A673 (cell line): ENCODE results near the gene ZC3H7B. TPM values are rescaled to one million over a fixed set of nuclear protein-coding genes. Genes with fewer than 3 reads are reported as not detected.

ENCODE experiments used
- Bru-seq: library from RNA; stranded (reverse); fragments of 400-500 nt; gene quantifications from one replicate; lab custom pipeline; 2021; lab: Mats Ljungman, UMichigan
- BruChase-seq, 2 experiments: library from RNA; stranded (reverse); fragments of 400-500 nt; gene quantifications; one replicate each; lab custom pipeline; 2021; lab: Mats Ljungman, UMichigan
- BruUV-seq: library from RNA; stranded (reverse); fragments of 400-500 nt; replicated peaks from 2 replicates; lab custom pipeline; 2021; lab: Mats Ljungman, UMichigan
- CTCF ChIA-PET: fragments of 300-600 bp; sonication (Branson Sonifier 250); formaldehyde crosslinking; loops from one replicate; lab custom pipeline; 2022; ENCODE audit warnings: antibody characterized with exemption; lab: Charles Lee
- POLR2A ChIA-PET: fragments of 300-600 bp; sonication (Branson Sonifier 250); formaldehyde crosslinking; loops from one replicate; lab custom pipeline; 2022; ENCODE audit warnings: antibody characterized with exemption; ENCODE audit not compliant: low non-redundant PET; lab: Charles Lee
- DNase-seq: peaks from one replicate; pipeline ENCODE4 v3.0.0-alpha.2; 2015; ENCODE audit warnings: low spot score
- H3K27ac ChIP-seq: fragments of 200-600 bp; sonication (generic); 2 replicates; pipeline ENCODE4 v1.5.1; 2016; ENCODE audit warnings: mixed run types, low read depth, mild to moderate bottlenecking, mixed read lengths, antibody characterized with exemption, low read length; ENCODE audit not compliant: poor library complexity, severe bottlenecking
- H3K27me3 ChIP-seq: fragments of 200-600 bp; sonication (generic); replicated peaks from 2 replicates; pipeline ENCODE4 v1.6.1; 2017; ENCODE audit warnings: mixed run types, low read depth, mild to moderate bottlenecking, mixed read lengths, antibody characterized with exemption, low read length; ENCODE audit not compliant: insufficient read depth, poor library complexity
- H3K36me3 ChIP-seq: fragments of 200-600 bp; sonication (generic); 2 replicates; pipeline ENCODE4 v1.6.1; 2016; ENCODE audit warnings: mixed run types, mild to moderate bottlenecking, mixed read lengths, antibody characterized with exemption, low read length; ENCODE audit not compliant: insufficient read depth, poor library complexity, severe bottlenecking
- H3K4me1 ChIP-seq: fragments of 200-600 bp; sonication (generic); 2 replicates; pipeline ENCODE4 v1.6.1; 2017; ENCODE audit warnings: mixed run types, mild to moderate bottlenecking, mixed read lengths, antibody characterized with exemption, low read length; ENCODE audit not compliant: insufficient read depth, poor library complexity, severe bottlenecking
- H3K4me3 ChIP-seq: fragments of 200-600 bp; sonication (generic); 2 replicates; pipeline ENCODE4 v1.5.1; 2016; ENCODE audit warnings: low read depth, mixed run types, mild to moderate bottlenecking, mixed read lengths, low read length; ENCODE audit not compliant: poor library complexity, severe bottlenecking
- H3K9me3 ChIP-seq: fragments of 200-600 bp; sonication (generic); 2 replicates; pipeline ENCODE4 v1.6.1; 2016; ENCODE audit warnings: mixed run types, low read depth, mild to moderate bottlenecking, mixed read lengths, antibody characterized with exemption, low read length; ENCODE audit not compliant: poor library complexity, severe bottlenecking
- CTCF ChIP-seq: fragments of 300-800, 200-600 bp; sonication (generic); conservative IDR thresholded peaks from 2 replicates; pipeline ENCODE4 v1.5.1; 2017; ENCODE audit warnings: low read depth, mild to moderate bottlenecking, antibody characterized with exemption, low read length, moderate library complexity, mixed read lengths
- EZH2 ChIP-seq: fragments of 200-600 bp; sonication (generic); IDR thresholded peaks from 2 replicates; pipeline ENCODE4 v1.6.1; 2017; ENCODE audit warnings: borderline replicate concordance, low read depth, mild to moderate bottlenecking, mixed read lengths, antibody characterized with exemption, low read length; ENCODE audit not compliant: poor library complexity, severe bottlenecking
- intact Hi-C: fragments of 100-400 bp; cut with micrococcal nuclease; formaldehyde crosslinking; loops from one replicate; pipeline ENCODE4 v1.10.0; 2022; ENCODE audit not compliant: unreplicated experiment
- long read RNA-seq: library from polyadenylated mRNA; stranded (forward); transcript quantifications from one replicate; pipeline ENCODE4 v2.0.0, GENCODE V29; 2022
- total RNA-seq: library from RNA; stranded (reverse); gene quantifications from 2 replicates; pipeline ENCODE4 v1.2.3, GENCODE V29; 2021

The ZC3H7B gene
- total RNA-seq (83.9 and 90.4 TPM in 2 replicates), Bru-seq, nascent RNA (percentile 69 among the genes with signal in this experiment), BruChase-seq, experiment 1, labeled RNA remaining after a 2-hour chase (percentile 75 among the genes with signal in this experiment), BruChase-seq, experiment 2, labeled RNA remaining after a 6-hour chase (percentile 88 among the genes with signal in this experiment)
- long read RNA-seq, full-length matches to known transcripts: 2 of 40 reads
- long read RNA-seq, partial matches to known transcripts: 13 of 40 reads
- long read RNA-seq, other reads (novel, unspliced or antisense): 25 of 40 reads

- TF ChIP-seq CTCF (peak; percentile 57), EZH2 (no peak)
- Histone ChIP-seq H3K4me3 (peak within 1 kb of the TSS; percentile 98), H3K27ac (peak within 1 kb of the TSS; percentile 97), H3K27me3 (no peaks in the 10 kb centered on the region), H3K36me3 (no peaks in the 10 kb centered on the region), H3K9me3 (no peaks in the 10 kb centered on the region), H3K4me1 (peaks cover 19% of the 10 kb centered on the region)
- peak; percentile 90 for DNase-seq
- ChIA-PET CTCF (interaction anchor here (0.6 kb wide), 1 partner anchor 378 kb away, joined by 3 read pairs; no protein-coding TSS in a partner anchor), POLR2A (interaction anchor here (0.5 to 0.7 kb wide), 6 partner anchors 81 to 1765 kb away, joined by 3 to 10 read pairs (median 4); partner anchors contain the start of gene TOB2)
- intact Hi-C loops: no loop called here
- no TSS peak for BruUV-seq
These were observed at the start of gene ZC3H7B for GRCh38 chr22:41301085-41302020. TSS of gene ZC3H7B (plus strand) at chr22:41301525. CDS start at chr22:41320661, 19,136 bp downstream.

GRCh38 chr22:41252365-41252764 lies 49.0 kb upstream of the ZC3H7B start:
- H3K27me3 ChIP-seq: no peaks in the 10 kb centered on the region
- ChIA-PET POLR2A (no interaction called here), CTCF (no interaction called here)
- DNase-seq: no peak
- H3K4me1 ChIP-seq: no peaks in the 10 kb centered on the region
- no peaks in the 10 kb centered on the region for H3K9me3 ChIP-seq
- no peak overlapping the region for H3K27ac ChIP-seq
- BruUV-seq: no TSS peak
- no peak for TF ChIP-seq EZH2
- no peak overlapping the region for H3K4me3 ChIP-seq
- intact Hi-C loops: no loop called here
- H3K36me3 ChIP-seq: peaks cover 88% of the 10 kb centered on the region

GRCh38 chr22:41254230-41254629 lies 47.1 kb upstream of the ZC3H7B start:
- no peaks in the 10 kb centered on the region for H3K4me1 ChIP-seq
- H3K9me3 ChIP-seq: no peaks in the 10 kb centered on the region
- ChIA-PET POLR2A (no interaction called here), CTCF (no interaction called here)
- DNase-seq: no peak
- H3K4me3 ChIP-seq: no peak overlapping the region
- no peak overlapping the region for H3K27ac ChIP-seq
- peaks cover 88% of the 10 kb centered on the region for H3K36me3 ChIP-seq
- BruUV-seq: no TSS peak
- TF ChIP-seq EZH2: no peak
- no peak for TF ChIP-seq CTCF
- intact Hi-C loops: no loop called here
- H3K27me3 ChIP-seq: no peaks in the 10 kb centered on the region
